GM19240 (cell line): ENCODE results near the gene KCNT2.

ENCODE experiments used
- DNase-seq: peaks from one replicate; pipeline ENCODE4 v3.0.0; 2011; ENCODE audit warnings: low spot score; ENCODE audit not compliant: insufficient read length

The KCNT2 gene

GRCh38 chr1:196450143-196451095, 157.8 kb downstream of the KCNT2 start:
- no peak for DNase-seq

- no peak for DNase-seq
These were observed 158.8 kb downstream of the KCNT2 start for GRCh38 chr1:196449460-196449859.

- DNase-seq = no peak
These were observed 162.5 kb downstream of the KCNT2 start for GRCh38 chr1:196445775-196446174.

- DNase-seq = no peak
These were observed 163.6 kb downstream of the KCNT2 start for GRCh38 chr1:196444634-196445033.

GRCh38 chr1:196442366-196442765, 165.9 kb downstream of the KCNT2 start:
- DNase-seq = no peak

- DNase-seq = no peak
These were observed 167.5 kb downstream of the KCNT2 start for GRCh38 chr1:196440711-196441110.

- DNase-seq = no peak
These were observed 169.9 kb downstream of the KCNT2 start for GRCh38 chr1:196438329-196438728.

GRCh38 chr1:196437671-196438070, 170.6 kb downstream of the KCNT2 start:
- no peak for DNase-seq

- DNase-seq = no peak
These were observed 175.2 kb downstream of the KCNT2 start for GRCh38 chr1:196433000-196433399.

GRCh38 chr1:196427976-196428734, 180.1 kb downstream of the KCNT2 start:
- no peak for DNase-seq

GRCh38 chr1:196425513-196425912, 182.7 kb downstream of the KCNT2 start:
- no peak for DNase-seq

- DNase-seq = no peak
These were observed 184.6 kb downstream of the KCNT2 start for GRCh38 chr1:196423612-196424011.

- no peak for DNase-seq
These were observed 189.5 kb downstream of the KCNT2 start for GRCh38 chr1:196418772-196419171.

GRCh38 chr1:196415978-196416377, 192.3 kb downstream of the KCNT2 start:
- DNase-seq = no peak

- DNase-seq = no peak
These were observed 195.9 kb downstream of the KCNT2 start for GRCh38 chr1:196412326-196412725.

- DNase-seq = no peak
These were observed 197.5 kb downstream of the KCNT2 start for GRCh38 chr1:196410768-196411167.

- DNase-seq = no peak
These were observed 198.7 kb downstream of the KCNT2 start for GRCh38 chr1:196409586-196409985.

- no peak for DNase-seq
These were observed 200.7 kb downstream of the KCNT2 start for GRCh38 chr1:196407358-196408051.

GRCh38 chr1:196405839-196406238, 202.4 kb downstream of the KCNT2 start:
- DNase-seq = no peak

- DNase-seq = no peak
These were observed 204.2 kb downstream of the KCNT2 start for GRCh38 chr1:196403803-196404690.

- no peak for DNase-seq
These were observed 206.3 kb downstream of the KCNT2 start for GRCh38 chr1:196401891-196402290.
